H9 (cell line): ENCODE measurements around the gene CDK14. TPM values are rescaled to one million over a fixed set of nuclear protein-coding genes. Genes with fewer than 3 reads are reported as not detected.

ENCODE experiments used
- DNase-seq: peaks from one replicate; pipeline ENCODE4 v3.0.0-alpha.2; 2017
- H2AFZ ChIP-seq: one replicate; pipeline ENCODE4 v1.6.1; 2013; ENCODE audit warnings: mild to moderate bottlenecking, low read length, control low read depth, moderate library complexity
- H2AK5ac ChIP-seq: 2 replicates; pipeline ENCODE4 v1.6.1; 2013; ENCODE audit warnings: low read length, control low read depth, mixed read lengths; ENCODE audit not compliant: insufficient read length
- H2BK120ac ChIP-seq: one replicate; pipeline ENCODE4 v1.6.1; 2013; ENCODE audit warnings: low read depth, mild to moderate bottlenecking, low read length, control low read depth, inconsistent platforms; ENCODE audit not compliant: poor library complexity, severe bottlenecking
- H2BK12ac ChIP-seq: 2 replicates; pipeline ENCODE4 v1.6.1; 2013; ENCODE audit warnings: low read length, control low read depth, mixed read lengths, low read depth; ENCODE audit not compliant: insufficient read length
- H2BK15ac ChIP-seq: 2 replicates; pipeline ENCODE4 v1.6.1; 2013; ENCODE audit warnings: low read depth, low read length, control low read depth
- H2BK20ac ChIP-seq: one replicate; pipeline ENCODE4 v1.6.1; 2013; ENCODE audit warnings: low read depth, mild to moderate bottlenecking, low read length, control low read depth, inconsistent platforms; ENCODE audit not compliant: poor library complexity, severe bottlenecking
- H2BK5ac ChIP-seq: 2 replicates; pipeline ENCODE4 v1.6.1; 2013; ENCODE audit warnings: low read length, control low read depth, mixed read lengths; ENCODE audit not compliant: insufficient read length
- H3K14ac ChIP-seq: 2 replicates; pipeline ENCODE4 v1.6.1; 2013; ENCODE audit warnings: low read length, control low read depth; ENCODE audit not compliant: insufficient read depth
- H3K18ac ChIP-seq: 2 replicates; pipeline ENCODE4 v1.6.1; 2013; ENCODE audit warnings: low read depth, mild to moderate bottlenecking, mixed read lengths, low read length, control low read depth; ENCODE audit not compliant: insufficient read length
- H3K23ac ChIP-seq: 2 replicates; pipeline ENCODE4 v1.6.1; 2013; ENCODE audit warnings: low read length, control low read depth, mixed read lengths, low read depth; ENCODE audit not compliant: insufficient read length
- H3K23me2 ChIP-seq: 2 replicates; pipeline ENCODE4 v1.6.1; 2013; ENCODE audit warnings: low read depth, mild to moderate bottlenecking, mixed read lengths, low read length, control low read depth; ENCODE audit not compliant: insufficient read length, poor library complexity, severe bottlenecking
- H3K27ac ChIP-seq: 2 replicates; pipeline ENCODE4 v1.5.1; 2013; ENCODE audit warnings: low read length, control low read depth, mixed read lengths, low read depth; ENCODE audit not compliant: insufficient read length
- H3K27me3 ChIP-seq: 2 replicates; pipeline ENCODE4 v1.6.1; 2013; ENCODE audit warnings: low read length, control low read depth, inconsistent platforms; ENCODE audit not compliant: insufficient read depth
- H3K4ac ChIP-seq: 2 replicates; pipeline ENCODE4 v1.6.1; 2013; ENCODE audit warnings: low read depth, mild to moderate bottlenecking, control low read depth, inconsistent platforms, low read length, moderate library complexity
- H3K4me1 ChIP-seq: 2 replicates; pipeline ENCODE4 v1.6.1; 2013; ENCODE audit warnings: low read length, control low read depth, inconsistent platforms; ENCODE audit not compliant: insufficient read depth
- H3K4me2 ChIP-seq: 2 replicates; pipeline ENCODE4 v1.6.1; 2013; ENCODE audit warnings: low read length, control low read depth, mixed read lengths; ENCODE audit not compliant: insufficient read length, insufficient read depth
- H3K56ac ChIP-seq: 2 replicates; pipeline ENCODE4 v1.6.1; 2013; ENCODE audit warnings: low read depth, mild to moderate bottlenecking, mixed read lengths, low read length, control low read depth; ENCODE audit not compliant: insufficient read length
- H3K79me1 ChIP-seq: 2 replicates; pipeline ENCODE4 v1.6.1; 2013; ENCODE audit warnings: low read depth, mild to moderate bottlenecking, moderate library complexity, low read length, control low read depth, inconsistent platforms; ENCODE audit not compliant: insufficient read depth, poor library complexity, severe bottlenecking
- H3K79me2 ChIP-seq: 2 replicates; pipeline ENCODE4 v1.6.1; 2013; ENCODE audit warnings: low read length, control low read depth, inconsistent platforms; ENCODE audit not compliant: insufficient read depth
- H3K9ac ChIP-seq: 2 replicates; pipeline ENCODE4 v1.6.1; 2013; ENCODE audit warnings: low read length, control low read depth, mixed read lengths; ENCODE audit not compliant: insufficient read length; ENCODE audit errors: extremely low read depth
- H3K9me3 ChIP-seq: one replicate; pipeline ENCODE4 v1.6.1; 2013; ENCODE audit warnings: low read depth, low read length, inconsistent platforms; ENCODE audit not compliant: control insufficient read depth
- H3T11ph ChIP-seq: one replicate; pipeline ENCODE4 v1.6.1; 2013; ENCODE audit warnings: mild to moderate bottlenecking, low read length, control low read depth, inconsistent platforms
- H4K20me1 ChIP-seq: one replicate; pipeline ENCODE4 v1.6.1; 2013; ENCODE audit not compliant: control insufficient read depth, insufficient read length, insufficient read depth
- H4K5ac ChIP-seq: 2 replicates; pipeline ENCODE4 v1.6.1; 2013; ENCODE audit warnings: low read depth, mild to moderate bottlenecking, mixed read lengths, low read length, control low read depth; ENCODE audit not compliant: insufficient read length
- H4K8ac ChIP-seq: replicated peaks from 2 replicates; pipeline ENCODE4 v1.6.1; 2013; ENCODE audit warnings: low read length, control low read depth, mixed read lengths, low read depth; ENCODE audit not compliant: insufficient read length
- H4K91ac ChIP-seq: 2 replicates; pipeline ENCODE4 v1.6.1; 2013; ENCODE audit warnings: low read depth, mild to moderate bottlenecking, moderate library complexity, mixed read lengths, low read length, control low read depth; ENCODE audit not compliant: insufficient read length
- H3K27ac Mint-ChIP-seq, 3 experiments: 2 replicates in 2 of 3; 3 replicates in 1 of 3; pipeline ENCODE4 v1.8.0; 2020 to 2021; ENCODE audit warnings: mixed read lengths in 3 of 3, mild to moderate bottlenecking in 1 of 3, moderate library complexity in 1 of 3
- H3K27me3 Mint-ChIP-seq: 2 replicates; pipeline ENCODE4 v1.8.0; 2021; ENCODE audit warnings: low read depth, mild to moderate bottlenecking, moderate library complexity, mixed read lengths
- H3K36me3 Mint-ChIP-seq, 3 experiments: 2 replicates in 2 of 3; 3 replicates in 1 of 3; pipeline ENCODE4 v1.8.0; 2020 to 2021; ENCODE audit warnings: low read depth in 3 of 3, mixed read lengths in 3 of 3; ENCODE audit not compliant: insufficient read depth in 1 of 3
- H3K4me1 Mint-ChIP-seq, 2 experiments: 2 replicates each; pipeline ENCODE4 v1.8.0; 2020; ENCODE audit warnings: mixed read lengths in 2 of 2
- H3K4me3 Mint-ChIP-seq, 2 experiments: 2 replicates in 1 of 2; 3 replicates in 1 of 2; pipeline ENCODE4 v1.8.0; 2020 to 2021; ENCODE audit warnings: mild to moderate bottlenecking in 2 of 2, mixed read lengths in 2 of 2, moderate library complexity in 1 of 2
- H3K9me3 Mint-ChIP-seq, 2 experiments: 2 replicates in 1 of 2; 3 replicates in 1 of 2; pipeline ENCODE4 v1.8.0; 2020; ENCODE audit warnings: mild to moderate bottlenecking in 2 of 2, mixed read lengths in 2 of 2, moderate library complexity in 1 of 2
- CTCF ChIP-seq: fragments of 200-600 bp; sonication (generic); conservative IDR thresholded peaks from 3 replicates; pipeline ENCODE4 v1.8.0; 2021; ENCODE audit warnings: antibody characterized with exemption, mild to moderate bottlenecking
- WGBS: extraction: QIAGEN DNeasy Blood & Tissue Kit; methylation state at CpG from one replicate; pipeline ENCODE4 v1.1.7; 2013; ENCODE audit warnings: missing lambda C conversion rate, low lambda C conversion rate, mixed read lengths; ENCODE audit not compliant: insufficient read length; ENCODE audit errors: extremely low coverage; 5-methylcytosine and 5-hydroxymethylcytosine counted together
- total RNA-seq: library from RNA; stranded (reverse); gene quantifications from 2 replicates; pipeline ENCODE4 v1.2.1, GENCODE V29; 2021

CDK14 gene
- total RNA-seq, 1 experiment from 2014 or later = 23.9 TPM

GRCh38 chr7:91033574-91033973, 437.5 kb downstream of the CDK14 start:
- peaks cover 5 to 6% of the 10 kb centered on the region in 2 experiments; a peak in 4 of 5 replicates for H3K9me3 Mint-ChIP-seq
- no peak overlapping the region for H2AK5ac ChIP-seq
- H3K4me2 ChIP-seq = no peak overlapping the region
- no peaks in the 10 kb centered on the region for H3K79me1 ChIP-seq
- H2BK20ac ChIP-seq = no peak overlapping the region
- no peak for TF ChIP-seq CTCF
- H4K8ac ChIP-seq = no peak overlapping the region
- H3K23ac ChIP-seq = no peak overlapping the region
- no peak overlapping the region for H3K56ac ChIP-seq
- H3K4ac ChIP-seq = no peak overlapping the region
- H4K91ac ChIP-seq = no peak overlapping the region
- H3K14ac ChIP-seq = no peak overlapping the region
- peaks cover 38 to 50% of the 10 kb centered on the region in 2 experiments for H3K4me1 Mint-ChIP-seq
- H3K4me1 ChIP-seq = peaks cover 12% of the 10 kb centered on the region; the same call in 1 of the 2 replicates
- no peak for DNase-seq
- no peak overlapping the region for H4K5ac ChIP-seq
- no peaks in the 10 kb centered on the region for H4K20me1 ChIP-seq
- H3T11ph ChIP-seq = no peak overlapping the region
- H2AFZ ChIP-seq = no peak overlapping the region
- no peak overlapping the region for H2BK15ac ChIP-seq
- no peak overlapping the region for H2BK5ac ChIP-seq
- no peak overlapping the region; a peak in 1 of 5 replicates for H3K4me3 Mint-ChIP-seq
- no peaks in the 10 kb centered on the region for H3K27me3 Mint-ChIP-seq
- no peak overlapping the region; a peak in 2 of 7 replicates for H3K27ac Mint-ChIP-seq
- no peak overlapping the region for H2BK120ac ChIP-seq
- H3K27me3 ChIP-seq = no peaks in the 10 kb centered on the region
- H3K18ac ChIP-seq = no peak overlapping the region
- no peaks in the 10 kb centered on the region for H3K23me2 ChIP-seq
- no peaks in the 10 kb centered on the region for H3K79me2 ChIP-seq
- H3K36me3 Mint-ChIP-seq = peaks cover 5 to 14% (median 7%) of the 10 kb centered on the region in 3 experiments; a peak in 6 of 7 replicates
- no peak overlapping the region for H3K27ac ChIP-seq
- H3K9ac ChIP-seq = no peak overlapping the region
- no peak overlapping the region for H2BK12ac ChIP-seq
- H3K9me3 ChIP-seq = no peaks in the 10 kb centered on the region
- no CpG with 5 or more reads among the region's 2 CpGs for WGBS
